Stimulated activated CD4-positive, alpha-beta T cell treated with anti-CD3 and anti-CD28 coated beads, TNF-alpha, amount 100 ng/mL, for 24 hours (primary cell): ENCODE data around the gene ANKRD28.
A peak's percentile ranks its signal among the peaks of the same experiment; 100 is the strongest.
"Not testable (repeated sequence)": the region's sequence is repeated elsewhere in the genome, so short reads cannot be mapped to it uniquely, and the experiment has no call there.

Experiments
- DNase-seq, 3 experiments: peaks; one replicate each; pipeline ENCODE4 v3.0.0-alpha.2; 2020; ENCODE audit warnings: low read depth in 3 of 3

Gene ANKRD28

DNA sequence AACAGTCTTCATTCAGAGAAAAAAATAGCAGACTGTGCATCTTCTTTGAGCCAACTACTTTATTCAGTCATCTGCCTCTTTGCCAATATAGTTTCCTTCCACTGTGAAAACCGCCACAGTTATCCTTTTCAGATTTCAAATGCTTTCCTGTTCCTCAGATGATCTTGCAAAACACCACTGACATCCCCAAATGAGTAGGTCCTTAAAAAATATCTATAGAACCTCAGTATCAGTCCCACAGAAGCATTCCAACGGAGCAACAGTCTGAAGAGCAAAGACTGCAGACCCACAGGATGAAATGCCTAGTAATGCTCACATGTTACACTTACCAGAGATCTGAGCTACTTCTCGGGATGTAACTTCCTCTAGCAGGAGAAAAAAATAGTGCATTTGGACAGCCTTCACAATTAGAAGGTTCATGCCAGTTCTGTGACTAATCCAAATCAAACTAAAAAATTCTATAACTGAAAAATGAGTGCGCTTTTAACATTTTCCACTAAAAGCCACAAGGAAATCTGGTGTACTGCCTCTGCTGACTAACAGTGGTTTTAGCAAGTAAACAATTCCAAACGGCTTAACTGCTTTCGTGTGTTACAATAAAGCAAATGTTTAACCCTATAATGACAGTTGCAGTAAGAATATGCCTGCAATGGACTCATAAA, at the start of gene ANKRD28:
TSS of gene ANKRD28 (minus strand) at position 338 of the 662 bp plus-strand sequence. CDS start 1,458 bp downstream, outside the sequence.
- no peak for DNase-seq

GRCh38 chr3:15847239-15847638, 49.5 kb upstream of the ANKRD28 start:
- no peak for DNase-seq

GRCh38 chr3:15846606-15847005, 48.8 kb upstream of the ANKRD28 start:
- no peak for DNase-seq

- peak in 2 of 3 experiments; percentile 2 for DNase-seq
These were observed 47.7 kb upstream of the ANKRD28 start for GRCh38 chr3:15845475-15845874.

DNA sequence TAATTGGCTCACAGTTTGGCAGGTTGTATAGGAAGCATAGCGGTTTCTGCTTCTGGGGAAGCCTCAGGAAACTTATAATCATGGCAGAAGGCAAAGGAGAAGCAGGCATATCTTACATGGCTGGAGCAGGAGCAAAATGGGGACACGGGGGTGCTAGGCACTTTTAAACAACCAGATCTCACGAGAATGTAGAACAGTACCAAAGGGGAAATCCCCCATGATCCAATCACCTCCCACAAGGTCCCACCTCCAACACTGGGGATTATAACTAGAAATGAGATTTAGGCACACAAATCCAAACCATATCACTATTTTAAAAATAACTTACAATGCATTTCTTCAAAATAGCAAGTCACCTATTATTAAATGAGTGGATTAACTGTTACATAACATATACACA, 47.1 kb upstream of the ANKRD28 start:
- no peak for DNase-seq

GRCh38 chr3:15841091-15841973, 43.6 kb upstream of the ANKRD28 start:
- DNase-seq = not testable (repeated sequence)

- DNase-seq = no peak
These were observed 41.8 kb upstream of the ANKRD28 start for GRCh38 chr3:15839568-15839967.

- no peak for DNase-seq
These were observed 34.1 kb upstream of the ANKRD28 start for GRCh38 chr3:15831927-15832326.

- no peak for DNase-seq
These were observed 27.2 kb upstream of the ANKRD28 start for GRCh38 chr3:15825016-15825415.

DNA sequence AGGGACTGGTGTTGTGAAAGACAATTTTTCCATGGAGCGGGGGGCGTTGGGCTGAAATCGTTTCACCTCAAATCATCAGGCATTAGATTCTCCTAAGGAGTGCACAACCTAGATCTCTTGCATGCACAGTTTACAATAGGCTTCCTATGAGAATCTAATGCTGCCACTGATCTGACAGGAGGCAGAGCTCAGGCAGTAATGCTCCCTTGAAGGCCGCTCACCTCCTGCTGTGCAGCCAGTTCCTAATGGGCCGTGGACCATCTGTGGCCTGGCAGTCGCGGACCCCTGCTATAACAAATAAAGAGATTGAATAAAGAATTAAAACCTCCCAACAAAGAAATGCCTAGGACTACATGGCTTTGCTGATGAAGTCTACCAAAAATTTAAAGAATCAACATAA, 25.3 kb upstream of the ANKRD28 start:
- DNase-seq = no peak

- no peak for DNase-seq
These were observed 24.5 kb upstream of the ANKRD28 start for GRCh38 chr3:15822281-15822680.

DNA sequence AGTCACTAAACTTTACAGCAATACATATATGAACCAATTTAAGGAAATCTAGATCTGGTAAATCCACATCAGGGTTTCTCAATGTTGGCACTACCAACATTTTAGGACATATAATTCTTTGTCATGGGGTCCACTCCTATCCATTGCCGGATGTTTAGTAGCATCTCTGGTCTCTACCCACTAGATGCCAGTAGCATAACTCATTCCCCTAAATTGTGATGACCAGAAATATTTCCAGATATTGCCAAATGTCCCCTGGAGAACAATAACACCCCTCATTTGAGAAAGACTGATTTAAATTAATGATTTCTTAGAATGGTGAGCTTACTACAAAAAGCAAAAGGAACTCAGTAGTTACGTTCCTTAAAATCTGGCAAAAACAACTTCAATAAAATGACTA, 23.1 kb upstream of the ANKRD28 start:
- no peak for DNase-seq

- DNase-seq = no peak
These were observed 21.8 kb upstream of the ANKRD28 start for GRCh38 chr3:15819576-15819975.

GRCh38 chr3:15819043-15819442, 21.3 kb upstream of the ANKRD28 start:
- no peak for DNase-seq

DNA sequence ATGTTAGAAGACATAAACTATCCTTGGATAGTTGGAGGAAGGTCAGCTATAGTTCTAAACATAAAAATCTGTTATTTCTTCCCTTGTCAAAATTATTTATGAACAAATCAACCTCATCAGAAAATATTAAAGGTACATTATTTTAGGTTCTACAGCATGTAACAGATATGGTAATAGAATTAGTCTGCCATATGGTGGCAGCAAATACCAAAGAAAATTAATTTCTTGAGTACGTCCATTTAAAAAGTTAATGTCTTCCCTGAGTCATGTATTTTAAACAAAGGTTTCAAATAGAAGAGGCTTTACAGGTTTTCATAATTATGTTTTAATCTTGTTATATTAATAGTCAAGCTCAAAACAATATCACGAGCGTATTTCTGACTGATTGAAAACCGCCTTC, 17.9 kb upstream of the ANKRD28 start:
- DNase-seq = no peak

GRCh38 chr3:15813079-15813478, 15.3 kb upstream of the ANKRD28 start:
- not testable (repeated sequence) for DNase-seq

DNA sequence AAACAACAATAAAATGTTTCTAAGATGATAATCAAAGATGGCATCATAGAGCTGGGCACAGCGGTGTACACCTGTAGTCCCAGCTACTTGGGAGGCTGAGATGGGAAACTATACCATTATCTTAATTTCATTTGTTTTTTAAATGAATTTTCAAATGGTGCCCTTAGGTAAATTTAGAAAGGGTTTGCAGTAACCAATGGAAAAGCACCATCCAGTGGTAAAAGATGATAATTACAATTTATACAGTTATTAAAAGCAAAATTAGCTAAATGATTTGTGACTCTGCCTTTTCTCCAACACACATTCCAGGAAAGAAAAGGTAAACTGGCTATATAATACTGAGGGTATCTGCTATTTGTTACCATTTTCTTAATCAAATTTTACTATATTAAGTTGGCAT, 14.4 kb upstream of the ANKRD28 start:
- no peak for DNase-seq

DNA sequence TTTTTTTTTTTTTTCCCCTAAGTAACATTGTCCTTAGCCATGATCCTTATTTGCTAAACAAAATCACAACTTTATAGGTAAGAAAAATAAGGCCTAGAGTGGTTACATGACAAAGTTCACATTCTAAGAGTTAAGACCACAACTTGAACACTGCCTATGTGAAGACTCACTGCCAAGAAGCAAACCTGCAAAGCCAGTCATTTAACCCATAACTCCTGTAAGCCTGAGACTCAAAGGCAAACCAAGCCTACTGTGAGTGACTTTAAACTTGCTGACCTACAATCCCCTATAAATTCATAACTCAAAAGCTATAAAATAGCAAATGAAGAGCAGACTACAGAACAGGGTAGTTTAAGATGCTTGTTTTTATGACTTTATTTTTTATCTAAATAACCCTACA, 12.9 kb upstream of the ANKRD28 start:
- DNase-seq = no peak

DNA sequence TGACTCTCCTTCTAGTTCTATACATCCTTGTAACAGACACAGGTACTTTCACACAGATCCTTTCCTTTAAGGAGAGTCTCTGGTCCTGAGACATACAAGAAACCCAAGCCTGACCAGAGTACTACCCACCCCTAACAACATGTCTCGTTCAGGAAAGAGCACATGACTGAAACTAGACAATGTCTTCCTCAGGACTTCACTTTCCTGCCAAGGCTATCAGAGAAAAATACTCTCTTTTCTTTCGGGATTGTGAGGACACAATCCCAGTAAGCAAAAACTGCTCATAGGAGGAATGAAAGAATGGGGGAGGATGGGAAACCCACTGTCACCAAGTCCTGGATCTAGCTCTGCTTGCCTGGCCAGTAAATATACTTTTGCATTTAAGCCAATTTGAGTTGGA, 11.5 kb upstream of the ANKRD28 start:
- no peak for DNase-seq

DNA sequence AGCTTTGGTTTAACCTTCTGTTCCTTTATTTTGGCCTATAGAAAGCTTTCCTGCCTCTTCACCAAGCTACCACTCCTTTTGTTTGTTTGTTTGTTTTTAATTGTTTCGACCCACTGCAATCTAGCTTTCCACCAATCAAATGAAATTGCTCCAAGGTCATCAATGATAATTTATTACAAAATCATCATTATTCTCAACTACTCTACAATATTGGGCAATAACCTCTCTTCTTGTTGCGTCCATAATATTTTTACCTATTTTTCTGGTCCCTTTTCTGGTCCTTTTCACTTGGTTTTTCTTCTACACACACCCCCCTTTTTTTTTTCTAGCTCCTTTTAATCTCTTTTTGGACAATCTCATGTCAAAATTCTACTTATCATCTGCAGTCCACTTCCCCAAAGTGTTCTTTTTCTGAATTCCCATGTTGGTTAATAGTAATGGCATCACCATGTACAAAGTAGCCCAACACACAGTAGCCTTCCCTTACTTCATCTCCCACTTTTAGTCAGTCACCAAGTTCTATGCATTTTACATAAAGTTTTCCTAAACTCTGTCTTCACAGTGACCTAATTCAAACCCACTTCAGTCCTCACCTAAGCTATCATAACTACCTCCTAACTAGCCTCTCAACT, 11.0 kb upstream of the ANKRD28 start:
- DNase-seq = no peak

DNA sequence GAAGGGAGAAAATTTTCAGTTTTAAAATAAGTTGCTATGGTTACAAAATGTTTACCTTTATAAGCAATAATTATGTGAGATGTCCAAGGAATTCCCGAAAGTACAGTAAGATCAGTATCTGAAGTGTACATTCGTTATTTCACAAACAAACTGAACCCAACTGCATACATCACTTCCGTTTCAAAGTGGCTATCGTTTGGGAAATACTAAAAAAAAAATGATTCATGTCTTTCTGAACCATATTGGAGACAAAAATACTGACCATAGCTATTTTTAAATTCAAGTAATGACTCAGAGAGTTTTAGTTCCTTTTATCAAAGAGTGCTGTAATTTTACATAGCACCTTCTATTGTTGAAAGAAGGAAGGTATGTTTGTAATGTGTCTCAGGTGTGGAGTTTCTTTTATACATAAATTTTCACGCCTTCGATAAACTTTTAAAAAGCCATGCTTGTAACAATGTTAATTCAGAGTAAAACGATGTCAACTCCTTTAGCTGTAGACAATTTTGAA, 8.0 kb upstream of the ANKRD28 start:
- DNase-seq = no peak

DNA sequence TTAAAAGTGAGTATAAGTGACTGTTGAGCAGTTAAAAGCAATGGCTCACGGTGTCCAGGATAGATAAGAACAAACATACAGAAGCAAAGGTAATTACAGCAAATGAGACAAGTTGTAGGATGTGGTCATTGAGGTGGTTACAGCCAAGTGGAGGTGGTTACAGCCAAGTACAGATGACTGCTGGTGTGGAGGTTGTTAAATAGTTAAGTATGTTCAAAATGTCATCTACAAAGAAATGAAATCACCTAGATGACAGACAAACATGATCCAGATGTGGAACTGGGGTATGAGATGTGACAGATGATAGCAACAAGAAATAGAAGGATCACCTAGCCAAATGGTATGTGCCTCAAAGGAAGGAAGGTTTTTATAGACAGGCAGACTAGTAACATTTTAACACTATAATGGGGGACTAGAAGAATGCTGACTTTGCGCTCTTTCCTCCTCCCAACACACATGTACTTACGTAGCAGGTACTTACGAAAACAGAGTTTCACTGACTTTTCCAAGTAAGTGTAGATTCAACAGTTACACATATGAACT, 6.8 kb upstream of the ANKRD28 start:
- no peak for DNase-seq
